ENCODE data around the gene SMO. TPM values are rescaled to one million over a fixed set of nuclear protein-coding genes. Genes with fewer than 3 reads are reported as not detected.

Gene SMO
- total and polyA plus RNA-seq, 9 of the 15 experiments (the other 6 are each of a cell fraction or from before 2014, with no cell fraction given) = 0.05 to 0.13 (median 0.10) TPM; not detected in 5

DNA sequence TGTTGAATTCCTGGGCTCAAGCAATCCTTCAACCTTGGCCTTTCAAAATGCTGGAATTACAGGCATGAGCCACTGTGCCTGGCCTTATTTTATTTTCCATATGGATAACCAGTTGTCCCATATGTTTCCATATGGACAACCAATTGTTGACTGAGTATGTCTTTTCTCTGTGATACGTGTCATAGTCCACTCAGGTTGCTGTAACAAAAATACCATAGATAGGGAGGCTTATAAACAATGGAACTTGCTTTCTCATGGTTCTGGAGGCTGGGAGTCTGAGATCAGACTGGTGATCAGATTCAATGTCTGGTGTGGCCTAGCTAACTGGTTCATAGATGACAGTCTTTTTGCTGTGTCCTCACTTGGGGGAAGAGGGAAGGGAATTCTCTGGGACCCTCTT, 55.8 kb downstream of the SMO start:
- TF ChIP-seq ZNF785 (CRISPR knock-in tag; IDR thresholded peaks at IDR 0.05) = no peak
- 0 out of 2 replicates have a peak, but pooled peaks have one; percentile 24 for TF ChIP-seq MTF1 (CRISPR knock-in tag; IDR thresholded peaks at IDR 0.05; ENCODE audit: borderline replicate concordance)
- TF ChIP-seq, protein P1, sequence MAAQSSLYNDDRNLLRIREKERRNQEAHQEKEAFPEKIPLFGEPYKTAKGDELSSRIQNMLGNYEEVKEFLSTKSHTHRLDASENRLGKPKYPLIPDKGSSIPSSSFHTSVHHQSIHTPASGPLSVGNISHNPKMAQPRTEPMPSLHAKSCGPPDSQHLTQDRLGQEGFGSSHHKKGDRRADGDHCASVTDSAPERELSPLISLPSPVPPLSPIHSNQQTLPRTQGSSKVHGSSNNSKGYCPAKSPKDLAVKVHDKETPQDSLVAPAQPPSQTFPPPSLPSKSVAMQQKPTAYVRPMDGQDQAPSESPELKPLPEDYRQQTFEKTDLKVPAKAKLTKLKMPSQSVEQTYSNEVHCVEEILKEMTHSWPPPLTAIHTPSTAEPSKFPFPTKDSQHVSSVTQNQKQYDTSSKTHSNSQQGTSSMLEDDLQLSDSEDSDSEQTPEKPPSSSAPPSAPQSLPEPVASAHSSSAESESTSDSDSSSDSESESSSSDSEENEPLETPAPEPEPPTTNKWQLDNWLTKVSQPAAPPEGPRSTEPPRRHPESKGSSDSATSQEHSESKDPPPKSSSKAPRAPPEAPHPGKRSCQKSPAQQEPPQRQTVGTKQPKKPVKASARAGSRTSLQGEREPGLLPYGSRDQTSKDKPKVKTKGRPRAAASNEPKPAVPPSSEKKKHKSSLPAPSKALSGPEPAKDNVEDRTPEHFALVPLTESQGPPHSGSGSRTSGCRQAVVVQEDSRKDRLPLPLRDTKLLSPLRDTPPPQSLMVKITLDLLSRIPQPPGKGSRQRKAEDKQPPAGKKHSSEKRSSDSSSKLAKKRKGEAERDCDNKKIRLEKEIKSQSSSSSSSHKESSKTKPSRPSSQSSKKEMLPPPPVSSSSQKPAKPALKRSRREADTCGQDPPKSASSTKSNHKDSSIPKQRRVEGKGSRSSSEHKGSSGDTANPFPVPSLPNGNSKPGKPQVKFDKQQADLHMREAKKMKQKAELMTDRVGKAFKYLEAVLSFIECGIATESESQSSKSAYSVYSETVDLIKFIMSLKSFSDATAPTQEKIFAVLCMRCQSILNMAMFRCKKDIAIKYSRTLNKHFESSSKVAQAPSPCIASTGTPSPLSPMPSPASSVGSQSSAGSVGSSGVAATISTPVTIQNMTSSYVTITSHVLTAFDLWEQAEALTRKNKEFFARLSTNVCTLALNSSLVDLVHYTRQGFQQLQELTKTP (IDR thresholded peaks at IDR 0.05; ENCODE audit: low read depth in 1 of 2, partially characterized antibody in 2 of 2) = no peak
- no peak for TF ChIP-seq STAT5B (CRISPR knock-in tag; IDR thresholded peaks at IDR 0.05)

More for the DNA sequence above, 55.8 kb downstream of the SMO start:
- Histone ChIP-seq H3K27me3 (ENCODE audit: control insufficient read depth in 2 of 2, insufficient read depth in 2 of 2, low read length in 2 of 2) (no peaks in the 10 kb centered on the region), H3K4me1 (replicated peaks in 1 of 2; ENCODE audit: control insufficient read depth in 2 of 2, insufficient read depth in 2 of 2, low read length in 2 of 2) (no peaks in the 10 kb centered on the region), H3K27ac (ENCODE audit: extremely low read depth, low read depth, low read length) (no peak overlapping the region), H3K9me3 (replicated peaks; ENCODE audit: control insufficient read depth, insufficient read depth, low read depth, low read length) (no peaks in the 10 kb centered on the region), H2AFZ (ENCODE audit: low read depth, low read length) (no peak overlapping the region), H3K79me2 (ENCODE audit: control insufficient read depth, insufficient read depth, low read length) (no peaks in the 10 kb centered on the region), H4K20me1 (replicated peaks; ENCODE audit: control insufficient read depth, insufficient read depth, low read length) (no peaks in the 10 kb centered on the region), H3K4me3 (no peak overlapping the region), H3K36me3 (ENCODE audit: control insufficient read depth, insufficient read depth, low read length) (no peaks in the 10 kb centered on the region), H3K9me1 (ENCODE audit: control insufficient read depth, insufficient read depth, low read length) (no peaks in the 10 kb centered on the region), H3K4me2 (ENCODE audit: insufficient read depth, low read length) (no peak overlapping the region), H3K9ac (ENCODE audit: insufficient read depth in 1 of 2, low read depth in 2 of 2, low read length in 2 of 2) (no peak overlapping the region)
- ChIA-PET POLR2A (interaction anchor here (1.0 kb wide), 1 partner anchor 10 kb away, joined by 3 read pairs; no protein-coding TSS in a partner anchor), CTCF (ENCODE audit: low intra/inter-chr PET ratio) (interaction anchor here (0.6 kb wide), 1 partner anchor 319 kb away, joined by 3 read pairs; no protein-coding TSS in a partner anchor)
- WGBS (ENCODE audit: insufficient coverage, low coverage, missing lambda C conversion rate) = 16% methylated on average over 1 of the region's 1 CpG
- ATAC-seq = no peak
- intact Hi-C loops (cut with micrococcal nuclease) = no loop called here
- no peak for DNase-seq (ENCODE audit: extremely low read depth in 1 of 4, low spot score in 3 of 4)
- in situ Hi-C loops (cut with MboI) = no loop called here
- no peak for FAIRE-seq
- no TSS peak for BruUV-seq (replicated peaks)

Data from K562 (cell line).